H1 (cell line): ENCODE results near the gene C2CD2L. TPM values are rescaled to one million over a fixed set of nuclear protein-coding genes. Genes with fewer than 3 reads are reported as not detected.

Experiments
- CTCF ChIA-PET: fragments of 300-600 bp; sonication (Branson Sonifier 250); formaldehyde crosslinking; loops from one replicate; lab custom pipeline; 2021; ENCODE audit not compliant: partially characterized antibody; lab: Charles Lee
- POLR2A ChIA-PET: fragments of 300-600 bp; sonication (Branson Sonifier 250); formaldehyde crosslinking; loops from one replicate; lab custom pipeline; 2021; ENCODE audit warnings: inconsistent platforms; ENCODE audit not compliant: partially characterized antibody; lab: Charles Lee
- DNase-seq, 2 experiments: peaks; one replicate each; pipeline versions ENCODE4 v3.0.0 to v3.0.0-alpha.2; 2010 to 2022; ENCODE audit warnings: low spot score in 2 of 2, low read depth in 1 of 2, mixed read lengths in 1 of 2
- FAIRE-seq: peaks from 2 replicates; lab custom pipeline; 2011; peaks lifted over from hg19 to GRCh38; lab: Jason Lieb, UNC
- H2AFZ ChIP-seq: 2 replicates; pipeline ENCODE4 v1.8.1; 2012; ENCODE audit warnings: low read length, inconsistent platforms
- H2AK5ac ChIP-seq: 2 replicates; pipeline ENCODE4 v1.6.1; 2013; ENCODE audit warnings: low read depth, low read length
- H2BK120ac ChIP-seq: replicated peaks from 2 replicates; pipeline ENCODE3; 2013; ENCODE audit warnings: low read depth, low read length, inconsistent platforms
- H2BK12ac ChIP-seq: 2 replicates; pipeline ENCODE4 v1.6.1; 2013; ENCODE audit warnings: low read depth, low read length
- H2BK15ac ChIP-seq: 2 replicates; pipeline ENCODE4 v1.6.1; 2013; ENCODE audit warnings: low read length
- H2BK20ac ChIP-seq: 2 replicates; pipeline ENCODE4 v1.6.1; 2013; ENCODE audit warnings: low read length
- H2BK5ac ChIP-seq: 2 replicates; pipeline ENCODE4 v1.6.1; 2013; ENCODE audit warnings: low read depth, low read length
- H3K14ac ChIP-seq: 2 replicates; pipeline ENCODE4 v1.6.1; 2013; ENCODE audit warnings: inconsistent platforms; ENCODE audit not compliant: insufficient read length
- H3K18ac ChIP-seq: 2 replicates; pipeline ENCODE4 v1.6.1; 2013; ENCODE audit warnings: low read length; ENCODE audit errors: extremely low read depth
- H3K23ac ChIP-seq: 2 replicates; pipeline ENCODE4 v1.6.1; 2013; ENCODE audit warnings: inconsistent platforms; ENCODE audit not compliant: insufficient read length
- H3K23me2 ChIP-seq: 2 replicates; pipeline ENCODE4 v1.6.1; 2013; ENCODE audit warnings: low read depth, low read length
- H3K27ac ChIP-seq: 2 replicates; pipeline ENCODE4 v1.6.1; 2011; ENCODE audit warnings: low read depth, low read length, inconsistent platforms
- H3K27me3 ChIP-seq, 4 experiments: replicated peaks in 1 of 4; 1 replicate in 1 of 4; 2 replicates in 3 of 4; pipeline versions ENCODE4 v1.6.1 to v1.8.1; 2011 to 2013; ENCODE audit warnings: low read length in 3 of 4, mild to moderate bottlenecking in 3 of 4, inconsistent platforms in 2 of 4, mixed read lengths in 2 of 4, moderate library complexity in 1 of 4; ENCODE audit not compliant: control insufficient read depth in 3 of 4, insufficient read depth in 3 of 4; ENCODE audit errors: extremely low read depth in 1 of 4
- H3K36me3 ChIP-seq, 4 experiments: 2 replicates each; pipeline versions ENCODE4 v1.6.1 to v1.8.1; 2011 to 2013; ENCODE audit warnings: mild to moderate bottlenecking in 4 of 4, low read length in 3 of 4, moderate library complexity in 2 of 4, control low read depth in 1 of 4, inconsistent platforms in 1 of 4; ENCODE audit not compliant: insufficient read depth in 4 of 4, control insufficient read depth in 2 of 4
- H3K4ac ChIP-seq: replicated peaks from 2 replicates; pipeline ENCODE3; 2013; ENCODE audit warnings: low read length, low read depth, mixed read lengths, inconsistent platforms; ENCODE audit not compliant: insufficient read length
- H3K4me1 ChIP-seq, 4 experiments: replicated peaks in 1 of 4; 1 replicate in 1 of 4; 2 replicates in 3 of 4; pipeline versions ENCODE4 v1.6.1 to v1.8.1; 2011 to 2013; ENCODE audit warnings: low read length in 3 of 4, inconsistent platforms in 2 of 4, mixed read lengths in 1 of 4; ENCODE audit not compliant: insufficient read depth in 4 of 4, control insufficient read depth in 3 of 4
- H3K4me2 ChIP-seq, 2 experiments: 2 replicates each; pipeline versions ENCODE4 v1.6.1 to v1.8.1; 2011 to 2013; ENCODE audit warnings: low read depth in 2 of 2, low read length in 2 of 2, control low read depth in 1 of 2, inconsistent platforms in 1 of 2, mild to moderate bottlenecking in 1 of 2; ENCODE audit not compliant: insufficient read depth in 1 of 2
- H3K4me3 ChIP-seq, 4 experiments: fragments of 200-600, 300-600 bp in 1 of 4; sonication (generic), shearing (Covaris generic), sonication (Bioruptor Twin) in 1 of 4; 2 replicates each; pipeline versions ENCODE4 v1.5.1 to v1.8.1; 2011 to 2016; ENCODE audit warnings: low read length in 4 of 4, low read depth in 3 of 4, control low read depth in 2 of 4, inconsistent platforms in 2 of 4, mild to moderate bottlenecking in 2 of 4, mixed read lengths in 1 of 4, moderate library complexity in 1 of 4; ENCODE audit not compliant: insufficient read depth in 2 of 4; ENCODE audit errors: extremely low read depth in 1 of 4
- H3K56ac ChIP-seq: replicated peaks from 2 replicates; pipeline ENCODE3; 2013; ENCODE audit warnings: low read depth, mild to moderate bottlenecking, mixed read lengths, low read length, inconsistent platforms; ENCODE audit not compliant: insufficient read length
- H3K79me1 ChIP-seq: 2 replicates; pipeline ENCODE4 v1.6.1; 2013; ENCODE audit warnings: low read depth, low read length, control low read depth
- H3K79me2 ChIP-seq, 2 experiments: 2 replicates each; pipeline versions ENCODE4 v1.6.1 to v1.8.1; 2012 to 2013; ENCODE audit warnings: low read length in 2 of 2, mild to moderate bottlenecking in 2 of 2, inconsistent platforms in 1 of 2; ENCODE audit not compliant: insufficient read depth in 2 of 2, control insufficient read depth in 1 of 2
- H3K9ac ChIP-seq, 4 experiments: replicated peaks in 1 of 4; 1 replicate in 1 of 4; 2 replicates in 3 of 4; pipeline versions ENCODE4 v1.6.1 to v1.8.1; 2011 to 2013; ENCODE audit warnings: low read depth in 3 of 4, low read length in 3 of 4, control low read depth in 2 of 4, mild to moderate bottlenecking in 2 of 4, moderate library complexity in 2 of 4, inconsistent platforms in 1 of 4; ENCODE audit errors: extremely low read depth in 1 of 4
- H3K9me3 ChIP-seq, 2 experiments: 2 replicates each; pipeline versions ENCODE4 v1.6.1 to v1.8.1; 2012 to 2013; ENCODE audit warnings: mild to moderate bottlenecking in 2 of 2, moderate library complexity in 2 of 2, control low read depth in 1 of 2, inconsistent platforms in 1 of 2, low read depth in 1 of 2, low read length in 1 of 2, mixed read lengths in 1 of 2; ENCODE audit not compliant: insufficient read depth in 2 of 2
- H4K20me1 ChIP-seq, 2 experiments: replicated peaks in 1 of 2; 2 replicates each; pipeline versions ENCODE3 to v1.8.1; 2011 to 2013; ENCODE audit warnings: inconsistent platforms in 2 of 2, low read length in 2 of 2, mild to moderate bottlenecking in 1 of 2; ENCODE audit not compliant: insufficient read depth in 2 of 2, control insufficient read depth in 1 of 2
- H4K5ac ChIP-seq: 2 replicates; pipeline ENCODE4 v1.6.1; 2013; ENCODE audit warnings: low read length, low read depth, mixed read lengths, inconsistent platforms; ENCODE audit not compliant: insufficient read length
- H4K8ac ChIP-seq: 2 replicates; pipeline ENCODE4 v1.8.0; 2013; ENCODE audit warnings: mild to moderate bottlenecking, moderate library complexity, low read length, inconsistent platforms; ENCODE audit not compliant: insufficient read depth; ENCODE audit errors: extremely low read depth
- H4K91ac ChIP-seq: replicated peaks from 2 replicates; pipeline ENCODE3; 2013; ENCODE audit warnings: low read length, mixed read lengths, inconsistent platforms; ENCODE audit not compliant: insufficient read length
- CBX5 ChIP-seq: fragments of 300-800, 300-1000 bp; sonication (generic); IDR thresholded peaks from 2 replicates; pipeline ENCODE4 v1.7.1; 2016; ENCODE audit warnings: antibody characterized with exemption, low read length, low read depth
- CTCF ChIP-seq, 3 experiments: IDR thresholded peaks; 1 replicate in 2 of 3; 2 replicates in 1 of 3; pipeline versions ENCODE4 v1.5.1 to v1.6.1; 2011; ENCODE audit warnings: low read length in 3 of 3, mild to moderate bottlenecking in 3 of 3, inconsistent platforms in 2 of 3, low read depth in 1 of 3, moderate library complexity in 1 of 3; ENCODE audit not compliant: insufficient read depth in 1 of 3; ENCODE audit errors: control extremely low read depth in 1 of 3
- MAFK ChIP-seq: IDR thresholded peaks from 2 replicates; pipeline ENCODE4 v1.6.1; 2012; ENCODE audit warnings: low read depth, mild to moderate bottlenecking, improper control_type of control experiment, low read length
- RAD21 ChIP-seq, 2 experiments: IDR thresholded peaks in 1 of 2; conservative IDR thresholded peaks in 1 of 2; 2 replicates each; pipeline ENCODE4 v1.6.1; 2011; ENCODE audit warnings: low read depth in 2 of 2, low read length in 2 of 2, improper control_type of control experiment in 1 of 2, inconsistent platforms in 1 of 2, mild to moderate bottlenecking in 1 of 2, moderate library complexity in 1 of 2
- SIN3A ChIP-seq, 2 experiments: IDR thresholded peaks in 1 of 2; conservative IDR thresholded peaks in 1 of 2; 2 replicates each; pipeline ENCODE4 v1.6.1; 2011 to 2012; ENCODE audit warnings: low read length in 2 of 2, improper control_type of control experiment in 1 of 2, low read depth in 1 of 2, mild to moderate bottlenecking in 1 of 2
- TAF1 ChIP-seq: IDR thresholded peaks from 2 replicates; pipeline ENCODE4 v1.6.1; 2011; ENCODE audit warnings: mild to moderate bottlenecking, low read depth, low read length
- TBP ChIP-seq: IDR thresholded peaks from 2 replicates; pipeline ENCODE4 v1.6.1; 2011; ENCODE audit warnings: low read depth, low read length, improper control_type of control experiment
- YY1 ChIP-seq: IDR thresholded peaks from 2 replicates; pipeline ENCODE4 v1.6.1; 2011; ENCODE audit warnings: low read depth, mild to moderate bottlenecking, low read length
- WGBS, 2 experiments: shearing (Covaris generic) in 1 of 2; methylation state at CpG; one replicate each; pipeline versions ENCODE4 v1.1.6 to v1.1.7; 2013 to 2015; ENCODE audit warnings: low lambda C conversion rate in 2 of 2, mixed read lengths in 2 of 2, inconsistent platforms in 1 of 2, low coverage in 1 of 2, missing lambda C conversion rate in 1 of 2; ENCODE audit not compliant: insufficient replicate concordance in 2 of 2, insufficient coverage in 1 of 2, insufficient read length in 1 of 2; ENCODE audit errors: extremely low coverage in 1 of 2, missing lambda C conversion rate in 1 of 2; 5-methylcytosine and 5-hydroxymethylcytosine counted together
- polyA plus RNA-seq, 7 experiments: library from polyadenylated mRNA; depleted of rRNA in 3 of 7; stranded (reverse) in 5 of 7; unstranded in 2 of 7; fragments of >200 nt in 5 of 7; fragments of 200-250 nt in 2 of 7; gene quantifications; 1 replicate in 5 of 7; 2 replicates in 1 of 7; 4 replicates in 1 of 7; pipeline versions ENCODE4 v1.2.1 to v1.2.3, GENCODE V29; 2011 to 2013; ENCODE audit warnings: missing spikeins in 2 of 7, mixed read lengths in 2 of 7
- total RNA-seq: library from RNA; stranded (reverse); fragmentation: NEBNext Ultra II Directional; extraction: Animal tissue kit (Norgen Biotek cat#: 25700); gene quantifications from 2 replicates; pipeline ENCODE4 v1.2.1, GENCODE V29; 2021

The C2CD2L gene
- total and polyA plus RNA-seq, 2 of the 8 experiments (the other 6 are each of a cell fraction or from before 2014, with no cell fraction given) = 2.5 to 4.0 TPM

GRCh38 chr11:119144825-119145486, 37.8 kb downstream of the C2CD2L start:
- 20% methylated on average over 7 of the region's 7 CpGs; no CpG with 5 or more reads in 1 of the 2 experiments for WGBS, 2 experiments
- Histone ChIP-seq H2AFZ (peak overlapping the region; percentile 73; the same call in 1 of the 2 replicates), H3K23me2 (peaks cover 11% of the 10 kb centered on the region; the same call in 1 of the 2 replicates)

More at GRCh38 chr11:119144825-119145486, 37.8 kb downstream of the C2CD2L start:
- Histone ChIP-seq H4K91ac (no peak overlapping the region), H3K4me2 (peak overlapping the region in 1 of 2 experiments; percentile 21; a peak in 2 of 4 replicates), H2BK15ac (peak overlapping the region; percentile 76), H2BK12ac (no peak overlapping the region), H2BK20ac (no peak overlapping the region), H4K20me1 (no peaks in the 10 kb centered on the region), H3K79me1 (no peaks in the 10 kb centered on the region), H3K23ac (no peak overlapping the region), H4K8ac (no peak overlapping the region), H2BK5ac (no peak overlapping the region), H3K4me1 (peaks cover 5 to 13% (median 9%) of the 10 kb centered on the region in 4 experiments), H3K9me3 (no peaks in the 10 kb centered on the region), H3K36me3 (no peaks in the 10 kb centered on the region), H3K79me2 (no peaks in the 10 kb centered on the region), H3K14ac (no peak overlapping the region), H3K18ac (no peak overlapping the region), H2AK5ac (no peak overlapping the region), H3K4me3 (no peak overlapping the region), H3K27me3 (peaks cover 11 to 28% (median 21%) of the 10 kb centered on the region in 4 experiments), H3K4ac (no peak overlapping the region), H4K5ac (no peak overlapping the region), H3K9ac (no peak overlapping the region), H3K56ac (no peak overlapping the region), H3K27ac (no peak overlapping the region), H2BK120ac (no peak overlapping the region)
- DNase-seq (peak in 1 of 2 experiments; percentile 80), FAIRE-seq (peak; percentile 95)
- peak; percentile 30 to 58; a peak in 3 of 4 replicates for TF ChIP-seq RAD21 (IDR thresholded peaks at IDR 0.05 in 1 of 2, conservative IDR thresholded peaks at IDR 0.05 in 1 of 2; ENCODE audit: low read depth in 2 of 2, low read length in 2 of 2)
- peak; percentile 48 to 63 (median 63) for TF ChIP-seq CTCF (IDR thresholded peaks at IDR 0.05; ENCODE audit: control extremely low read depth in 1 of 3, insufficient read depth in 1 of 3, low read depth in 1 of 3, low read length in 3 of 3)
- TF ChIP-seq TBP = no peak
- TF ChIP-seq CBX5 = no peak
- no peak for TF ChIP-seq MAFK
- peak; percentile 71; the same call in 1 of the 2 replicates for TF ChIP-seq YY1
- peak; percentile 44; the same call in 1 of the 2 replicates for TF ChIP-seq TAF1
- TF ChIP-seq SIN3A (conservative IDR thresholded peaks at IDR 0.05 in 1 of 2, IDR thresholded peaks at IDR 0.05 in 1 of 2; ENCODE audit: low read depth in 1 of 2, low read length in 2 of 2) = 0 out of 4 replicates have a peak, but pooled peaks of 1 of the 2 experiments have one; percentile 48
- CTCF ChIA-PET = interaction anchor here (0.6 to 23.6 kb wide), 21 partner anchors 9 to 528 kb away, joined by 3 to 389 read pairs (median 4); partner anchors contain the start of genes CBL, NHERF4 and NLRX1
- POLR2A ChIA-PET = interaction anchor here (1.0 to 2.5 kb wide), 6 partner anchors 10 to 172 kb away, joined by 3 to 6 read pairs (median 4); partner anchors contain the start of gene NLRX1
